GM23338 (cell line): ENCODE results near the gene KIAA1217. TPM values are rescaled to one million over a fixed set of nuclear protein-coding genes. Genes with fewer than 3 reads are reported as not detected.

Experiments
- ATAC-seq: fragments of 200-7000 bp; cut with Tn5 transposase; 3 replicates; pipeline ENCODE4 v1.9.1; 2020
- DNase-seq: peaks from one replicate; pipeline ENCODE4 v3.0.0-alpha.2; 2015; ENCODE audit warnings: low spot score
- H2AFZ ChIP-seq: fragments of 200-600 bp; sonication (generic); 2 replicates; pipeline ENCODE4 v1.8.0; 2016; ENCODE audit warnings: antibody characterized with exemption, mild to moderate bottlenecking, moderate library complexity
- H3F3A ChIP-seq: fragments of 200-600 bp; sonication (generic); replicated peaks from 2 replicates; pipeline ENCODE4 v1.8.0; 2017; ENCODE audit warnings: antibody characterized with exemption, mixed run types, low read depth
- H3K27ac ChIP-seq: fragments of 200-600 bp; sonication (generic); 2 replicates; pipeline ENCODE4 v1.6.1; 2016; ENCODE audit warnings: low read depth
- H3K27me3 ChIP-seq: fragments of 200-600 bp; sonication (generic); 2 replicates; pipeline ENCODE4 v1.8.0; 2016; ENCODE audit warnings: mild to moderate bottlenecking, mixed run types, moderate library complexity; ENCODE audit not compliant: insufficient read depth
- H3K36me3 ChIP-seq: fragments of 200-600 bp; sonication (generic); 2 replicates; pipeline ENCODE4 v1.8.0; 2016; ENCODE audit warnings: mild to moderate bottlenecking; ENCODE audit not compliant: insufficient read depth
- H3K4me1 ChIP-seq: fragments of 200-600 bp; sonication (generic); 2 replicates; pipeline ENCODE4 v1.8.0; 2016; ENCODE audit warnings: mild to moderate bottlenecking, moderate library complexity; ENCODE audit not compliant: insufficient read depth
- H3K4me2 ChIP-seq: fragments of 200-600 bp; sonication (generic); 2 replicates; pipeline ENCODE4 v1.7.1; 2017; ENCODE audit warnings: mixed run types
- H3K4me3 ChIP-seq: fragments of 200-600 bp; sonication (generic); 2 replicates; pipeline ENCODE4 v1.6.1; 2016; ENCODE audit warnings: mixed run types
- H3K79me2 ChIP-seq: fragments of 200-600 bp; sonication (generic); replicated peaks from 2 replicates; pipeline ENCODE4 v1.8.0; 2017; ENCODE audit warnings: mild to moderate bottlenecking; ENCODE audit not compliant: insufficient read depth
- H3K9me2 ChIP-seq: fragments of 200-600 bp; sonication (generic); 2 replicates; pipeline ENCODE4 v1.8.0; 2017; ENCODE audit not compliant: insufficient read depth
- H4K20me1 ChIP-seq: fragments of 200-600 bp; sonication (generic); replicated peaks from 2 replicates; pipeline ENCODE4 v1.8.0; 2017; ENCODE audit warnings: mild to moderate bottlenecking; ENCODE audit not compliant: insufficient read depth
- H3K27ac Mint-ChIP-seq: 2 replicates; pipeline ENCODE4 v1.8.0; 2020; ENCODE audit warnings: inconsistent platforms, mild to moderate bottlenecking, moderate library complexity, mixed read lengths
- H3K27me3 Mint-ChIP-seq: 3 replicates; pipeline ENCODE4 v1.8.0; 2022; ENCODE audit warnings: low read depth, mild to moderate bottlenecking, moderate library complexity, mixed read lengths, inconsistent platforms; ENCODE audit not compliant: insufficient read depth, poor library complexity
- H3K36me3 Mint-ChIP-seq: 3 replicates; pipeline ENCODE4 v1.8.0; 2021; ENCODE audit warnings: low read depth, mild to moderate bottlenecking, inconsistent platforms, moderate library complexity, mixed read lengths
- H3K4me1 Mint-ChIP-seq: 3 replicates; pipeline ENCODE4 v1.8.0; 2020; ENCODE audit warnings: mild to moderate bottlenecking, inconsistent platforms, mixed read lengths
- H3K4me3 Mint-ChIP-seq: 3 replicates; pipeline ENCODE4 v1.8.0; 2021; ENCODE audit warnings: moderate library complexity, mild to moderate bottlenecking, inconsistent platforms, mixed read lengths
- H3K9me3 Mint-ChIP-seq: 3 replicates; pipeline ENCODE4 v1.8.0; 2020; ENCODE audit warnings: moderate library complexity, mild to moderate bottlenecking, inconsistent platforms, mixed read lengths
- CTCF ChIP-seq, 2 experiments: fragments of 200-600 bp in 1 of 2; sonication (generic) in 1 of 2; conservative IDR thresholded peaks; 2 replicates each; pipeline versions ENCODE4 v1.5.1 to v1.6.1; 2016 to 2017; ENCODE audit warnings: antibody characterized with exemption in 2 of 2, low read depth in 2 of 2, mild to moderate bottlenecking in 2 of 2, moderate library complexity in 1 of 2
- EZH2 ChIP-seq: fragments of 200-600 bp; sonication (generic); IDR thresholded peaks from one replicate; pipeline ENCODE4 v1.8.0; 2017; ENCODE audit warnings: antibody characterized with exemption, mild to moderate bottlenecking, low read depth; ENCODE audit not compliant: unreplicated experiment
- EZH2phosphoT487 ChIP-seq: fragments of 200-600 bp; sonication (generic); IDR thresholded peaks from one replicate; pipeline ENCODE4 v1.8.1; 2018; ENCODE audit warnings: antibody characterized with exemption; ENCODE audit not compliant: unreplicated experiment
- JUNB ChIP-seq: IDR thresholded peaks from one replicate; pipeline ENCODE4 v1.6.1; 2016; ENCODE audit warnings: antibody characterized with exemption; ENCODE audit not compliant: unreplicated experiment
- NANOG ChIP-seq: IDR thresholded peaks from 2 replicates; pipeline ENCODE4 v1.6.1; 2016; ENCODE audit warnings: antibody characterized with exemption, borderline replicate concordance
- STAT1 ChIP-seq: IDR thresholded peaks from one replicate; pipeline ENCODE4 v1.6.1; 2016; ENCODE audit warnings: antibody characterized with exemption; ENCODE audit not compliant: unreplicated experiment
- ZNF331 ChIP-seq: fragments of 250-450 bp; sonication (Bioruptor Pico); IDR thresholded peaks from 2 replicates; pipeline ENCODE4 v1.5.0; 2020; ENCODE audit warnings: low read depth, mild to moderate bottlenecking, moderate library complexity
- ZNF462 ChIP-seq: fragments of 250-450 bp; sonication (Bioruptor Pico); IDR thresholded peaks from 2 replicates; pipeline ENCODE4 v1.5.0; 2020; ENCODE audit warnings: mild to moderate bottlenecking, moderate library complexity
- polyA plus RNA-seq: library from polyadenylated mRNA; unstranded; fragments of >200 nt; fragmentation: Nextera tagmentation; extraction: Ambion mirVana; gene quantifications from 2 replicates; pipeline ENCODE4 v1.2.1, GENCODE V29; 2016
- total RNA-seq: library from RNA; depleted of rRNA; stranded (reverse); fragments of >200 nt; shearing (Covaris generic); gene quantifications from 2 replicates; pipeline ENCODE4 v1.2.3, GENCODE V29; 2014
- TF ChIP-seq, protein P1 (sequence below): IDR thresholded peaks from 2 replicates; pipeline ENCODE4 v1.6.1; 2016; ENCODE audit warnings: antibody characterized with exemption

The KIAA1217 gene
- total and polyA plus RNA-seq, 2 experiments from 2014 or later = 6.4 to 9.1 TPM

GRCh38 chr10:24556126-24556749 lies 347.3 kb downstream of the KIAA1217 start:
- Mint-ChIP-seq H3K4me3 (no peak overlapping the region), H3K4me1 (peaks cover 21% of the 10 kb centered on the region), H3K36me3 (no peaks in the 10 kb centered on the region), H3K27ac (no peak overlapping the region), H3K9me3 (peaks cover 6% of the 10 kb centered on the region; the same call in 2 of the 3 replicates), H3K27me3 (peaks cover 8% of the 10 kb centered on the region)
- DNase-seq = no peak
- Histone ChIP-seq H3K27ac (no peak overlapping the region), H3K27me3 (no peaks in the 10 kb centered on the region), H4K20me1 (no peaks in the 10 kb centered on the region), H3K4me2 (no peak overlapping the region), H3F3A (no peaks in the 10 kb centered on the region), H3K9me2 (no peaks in the 10 kb centered on the region), H3K79me2 (no peaks in the 10 kb centered on the region), H2AFZ (peak overlapping the region; percentile 19; the same call in 1 of the 2 replicates), H3K4me3 (no peak overlapping the region), H3K36me3 (no peaks in the 10 kb centered on the region), H3K4me1 (peaks cover 13% of the 10 kb centered on the region)
- no peak for TF ChIP-seq STAT1
- TF ChIP-seq, protein P1, sequence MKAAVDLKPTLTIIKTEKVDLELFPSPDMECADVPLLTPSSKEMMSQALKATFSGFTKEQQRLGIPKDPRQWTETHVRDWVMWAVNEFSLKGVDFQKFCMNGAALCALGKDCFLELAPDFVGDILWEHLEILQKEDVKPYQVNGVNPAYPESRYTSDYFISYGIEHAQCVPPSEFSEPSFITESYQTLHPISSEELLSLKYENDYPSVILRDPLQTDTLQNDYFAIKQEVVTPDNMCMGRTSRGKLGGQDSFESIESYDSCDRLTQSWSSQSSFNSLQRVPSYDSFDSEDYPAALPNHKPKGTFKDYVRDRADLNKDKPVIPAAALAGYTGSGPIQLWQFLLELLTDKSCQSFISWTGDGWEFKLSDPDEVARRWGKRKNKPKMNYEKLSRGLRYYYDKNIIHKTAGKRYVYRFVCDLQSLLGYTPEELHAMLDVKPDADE = no peak
- TF ChIP-seq ZNF331 = no peak
- TF ChIP-seq EZH2phosphoT487 = no peak
- no peak for TF ChIP-seq NANOG
- TF ChIP-seq ZNF462 (CRISPR knock-in tag) = no peak
- TF ChIP-seq CTCF (conservative IDR thresholded peaks at IDR 0.05; ENCODE audit: low read depth in 2 of 2) = no peak
- no peak for TF ChIP-seq JUNB
- no peak for TF ChIP-seq EZH2
- ATAC-seq = no peak
